H1 (cell line): Measurements from ENCODE around the gene NMD3. TPM values are rescaled to one million over a fixed set of nuclear protein-coding genes. Genes with fewer than 3 reads are reported as not detected.

Experiments used
- CTCF ChIA-PET: fragments of 300-600 bp; sonication (Branson Sonifier 250); formaldehyde crosslinking; loops from one replicate; lab custom pipeline; 2021; ENCODE audit not compliant: partially characterized antibody; lab: Charles Lee
- POLR2A ChIA-PET: fragments of 300-600 bp; sonication (Branson Sonifier 250); formaldehyde crosslinking; loops from one replicate; lab custom pipeline; 2021; ENCODE audit warnings: inconsistent platforms; ENCODE audit not compliant: partially characterized antibody; lab: Charles Lee
- DNase-seq, 2 experiments: peaks; one replicate each; pipeline versions ENCODE4 v3.0.0 to v3.0.0-alpha.2; 2010 to 2022; ENCODE audit warnings: low spot score in 2 of 2, low read depth in 1 of 2, mixed read lengths in 1 of 2
- FAIRE-seq: peaks from 2 replicates; lab custom pipeline; 2011; peaks lifted over from hg19 to GRCh38; lab: Jason Lieb, UNC
- H2AFZ ChIP-seq: 2 replicates; pipeline ENCODE4 v1.8.1; 2012; ENCODE audit warnings: low read length, inconsistent platforms
- H2AK5ac ChIP-seq: 2 replicates; pipeline ENCODE4 v1.6.1; 2013; ENCODE audit warnings: low read depth, low read length
- H2BK120ac ChIP-seq: replicated peaks from 2 replicates; pipeline ENCODE3; 2013; ENCODE audit warnings: low read depth, low read length, inconsistent platforms
- H2BK12ac ChIP-seq: 2 replicates; pipeline ENCODE4 v1.6.1; 2013; ENCODE audit warnings: low read depth, low read length
- H2BK15ac ChIP-seq: 2 replicates; pipeline ENCODE4 v1.6.1; 2013; ENCODE audit warnings: low read length
- H2BK20ac ChIP-seq: 2 replicates; pipeline ENCODE4 v1.6.1; 2013; ENCODE audit warnings: low read length
- H2BK5ac ChIP-seq: 2 replicates; pipeline ENCODE4 v1.6.1; 2013; ENCODE audit warnings: low read depth, low read length
- H3K14ac ChIP-seq: 2 replicates; pipeline ENCODE4 v1.6.1; 2013; ENCODE audit warnings: inconsistent platforms; ENCODE audit not compliant: insufficient read length
- H3K18ac ChIP-seq: 2 replicates; pipeline ENCODE4 v1.6.1; 2013; ENCODE audit warnings: low read length; ENCODE audit errors: extremely low read depth
- H3K23ac ChIP-seq: 2 replicates; pipeline ENCODE4 v1.6.1; 2013; ENCODE audit warnings: inconsistent platforms; ENCODE audit not compliant: insufficient read length
- H3K23me2 ChIP-seq: 2 replicates; pipeline ENCODE4 v1.6.1; 2013; ENCODE audit warnings: low read depth, low read length
- H3K27ac ChIP-seq: 2 replicates; pipeline ENCODE4 v1.6.1; 2011; ENCODE audit warnings: low read depth, low read length, inconsistent platforms
- H3K27me3 ChIP-seq, 4 experiments: replicated peaks in 1 of 4; 1 replicate in 1 of 4; 2 replicates in 3 of 4; pipeline versions ENCODE4 v1.6.1 to v1.8.1; 2011 to 2013; ENCODE audit warnings: low read length in 3 of 4, mild to moderate bottlenecking in 3 of 4, inconsistent platforms in 2 of 4, mixed read lengths in 2 of 4, moderate library complexity in 1 of 4; ENCODE audit not compliant: control insufficient read depth in 3 of 4, insufficient read depth in 3 of 4; ENCODE audit errors: extremely low read depth in 1 of 4
- H3K36me3 ChIP-seq, 4 experiments: 2 replicates each; pipeline versions ENCODE4 v1.6.1 to v1.8.1; 2011 to 2013; ENCODE audit warnings: mild to moderate bottlenecking in 4 of 4, low read length in 3 of 4, moderate library complexity in 2 of 4, control low read depth in 1 of 4, inconsistent platforms in 1 of 4; ENCODE audit not compliant: insufficient read depth in 4 of 4, control insufficient read depth in 2 of 4
- H3K4ac ChIP-seq: replicated peaks from 2 replicates; pipeline ENCODE3; 2013; ENCODE audit warnings: low read length, low read depth, mixed read lengths, inconsistent platforms; ENCODE audit not compliant: insufficient read length
- H3K4me1 ChIP-seq, 4 experiments: replicated peaks in 1 of 4; 1 replicate in 1 of 4; 2 replicates in 3 of 4; pipeline versions ENCODE4 v1.6.1 to v1.8.1; 2011 to 2013; ENCODE audit warnings: low read length in 3 of 4, inconsistent platforms in 2 of 4, mixed read lengths in 1 of 4; ENCODE audit not compliant: insufficient read depth in 4 of 4, control insufficient read depth in 3 of 4
- H3K4me2 ChIP-seq, 2 experiments: 2 replicates each; pipeline versions ENCODE4 v1.6.1 to v1.8.1; 2011 to 2013; ENCODE audit warnings: low read depth in 2 of 2, low read length in 2 of 2, control low read depth in 1 of 2, inconsistent platforms in 1 of 2, mild to moderate bottlenecking in 1 of 2; ENCODE audit not compliant: insufficient read depth in 1 of 2
- H3K4me3 ChIP-seq, 4 experiments: fragments of 200-600, 300-600 bp in 1 of 4; sonication (generic), shearing (Covaris generic), sonication (Bioruptor Twin) in 1 of 4; 2 replicates each; pipeline versions ENCODE4 v1.5.1 to v1.8.1; 2011 to 2016; ENCODE audit warnings: low read length in 4 of 4, low read depth in 3 of 4, control low read depth in 2 of 4, inconsistent platforms in 2 of 4, mild to moderate bottlenecking in 2 of 4, mixed read lengths in 1 of 4, moderate library complexity in 1 of 4; ENCODE audit not compliant: insufficient read depth in 2 of 4; ENCODE audit errors: extremely low read depth in 1 of 4
- H3K56ac ChIP-seq: replicated peaks from 2 replicates; pipeline ENCODE3; 2013; ENCODE audit warnings: low read depth, mild to moderate bottlenecking, mixed read lengths, low read length, inconsistent platforms; ENCODE audit not compliant: insufficient read length
- H3K79me1 ChIP-seq: 2 replicates; pipeline ENCODE4 v1.6.1; 2013; ENCODE audit warnings: low read depth, low read length, control low read depth
- H3K79me2 ChIP-seq, 2 experiments: 2 replicates each; pipeline versions ENCODE4 v1.6.1 to v1.8.1; 2012 to 2013; ENCODE audit warnings: low read length in 2 of 2, mild to moderate bottlenecking in 2 of 2, inconsistent platforms in 1 of 2; ENCODE audit not compliant: insufficient read depth in 2 of 2, control insufficient read depth in 1 of 2
- H3K9ac ChIP-seq, 4 experiments: replicated peaks in 1 of 4; 1 replicate in 1 of 4; 2 replicates in 3 of 4; pipeline versions ENCODE4 v1.6.1 to v1.8.1; 2011 to 2013; ENCODE audit warnings: low read depth in 3 of 4, low read length in 3 of 4, control low read depth in 2 of 4, mild to moderate bottlenecking in 2 of 4, moderate library complexity in 2 of 4, inconsistent platforms in 1 of 4; ENCODE audit errors: extremely low read depth in 1 of 4
- H3K9me3 ChIP-seq, 2 experiments: 2 replicates each; pipeline versions ENCODE4 v1.6.1 to v1.8.1; 2012 to 2013; ENCODE audit warnings: mild to moderate bottlenecking in 2 of 2, moderate library complexity in 2 of 2, control low read depth in 1 of 2, inconsistent platforms in 1 of 2, low read depth in 1 of 2, low read length in 1 of 2, mixed read lengths in 1 of 2; ENCODE audit not compliant: insufficient read depth in 2 of 2
- H4K20me1 ChIP-seq, 2 experiments: replicated peaks in 1 of 2; 2 replicates each; pipeline versions ENCODE3 to v1.8.1; 2011 to 2013; ENCODE audit warnings: inconsistent platforms in 2 of 2, low read length in 2 of 2, mild to moderate bottlenecking in 1 of 2; ENCODE audit not compliant: insufficient read depth in 2 of 2, control insufficient read depth in 1 of 2
- H4K5ac ChIP-seq: 2 replicates; pipeline ENCODE4 v1.6.1; 2013; ENCODE audit warnings: low read length, low read depth, mixed read lengths, inconsistent platforms; ENCODE audit not compliant: insufficient read length
- H4K8ac ChIP-seq: 2 replicates; pipeline ENCODE4 v1.8.0; 2013; ENCODE audit warnings: mild to moderate bottlenecking, moderate library complexity, low read length, inconsistent platforms; ENCODE audit not compliant: insufficient read depth; ENCODE audit errors: extremely low read depth
- H4K91ac ChIP-seq: replicated peaks from 2 replicates; pipeline ENCODE3; 2013; ENCODE audit warnings: low read length, mixed read lengths, inconsistent platforms; ENCODE audit not compliant: insufficient read length
- PHF8 ChIP-seq: fragments of 200-600 bp; sonication (generic); conservative IDR thresholded peaks from 2 replicates; pipeline ENCODE4 v1.7.1; 2012; ENCODE audit warnings: low read depth, mild to moderate bottlenecking, inconsistent platforms, low read length, moderate library complexity
- RAD21 ChIP-seq, 2 experiments: IDR thresholded peaks in 1 of 2; conservative IDR thresholded peaks in 1 of 2; 2 replicates each; pipeline ENCODE4 v1.6.1; 2011; ENCODE audit warnings: low read depth in 2 of 2, low read length in 2 of 2, improper control_type of control experiment in 1 of 2, inconsistent platforms in 1 of 2, mild to moderate bottlenecking in 1 of 2, moderate library complexity in 1 of 2
- WGBS, 2 experiments: shearing (Covaris generic) in 1 of 2; methylation state at CpG; one replicate each; pipeline versions ENCODE4 v1.1.6 to v1.1.7; 2013 to 2015; ENCODE audit warnings: low lambda C conversion rate in 2 of 2, mixed read lengths in 2 of 2, inconsistent platforms in 1 of 2, low coverage in 1 of 2, missing lambda C conversion rate in 1 of 2; ENCODE audit not compliant: insufficient replicate concordance in 2 of 2, insufficient coverage in 1 of 2, insufficient read length in 1 of 2; ENCODE audit errors: extremely low coverage in 1 of 2, missing lambda C conversion rate in 1 of 2; 5-methylcytosine and 5-hydroxymethylcytosine counted together
- polyA plus RNA-seq, 7 experiments: library from polyadenylated mRNA; depleted of rRNA in 3 of 7; stranded (reverse) in 5 of 7; unstranded in 2 of 7; fragments of >200 nt in 5 of 7; fragments of 200-250 nt in 2 of 7; gene quantifications; 1 replicate in 5 of 7; 2 replicates in 1 of 7; 4 replicates in 1 of 7; pipeline versions ENCODE4 v1.2.1 to v1.2.3, GENCODE V29; 2011 to 2013; ENCODE audit warnings: missing spikeins in 2 of 7, mixed read lengths in 2 of 7
- total RNA-seq: library from RNA; stranded (reverse); fragmentation: NEBNext Ultra II Directional; extraction: Animal tissue kit (Norgen Biotek cat#: 25700); gene quantifications from 2 replicates; pipeline ENCODE4 v1.2.1, GENCODE V29; 2021
- TF ChIP-seq, protein P1 (sequence below), 3 experiments: IDR thresholded peaks; 1 replicate in 2 of 3; 2 replicates in 1 of 3; pipeline versions ENCODE4 v1.5.1 to v1.6.1; 2011; ENCODE audit warnings: low read length in 3 of 3, mild to moderate bottlenecking in 3 of 3, inconsistent platforms in 2 of 3, low read depth in 1 of 3, moderate library complexity in 1 of 3; ENCODE audit not compliant: insufficient read depth in 1 of 3; ENCODE audit errors: control extremely low read depth in 1 of 3

NMD3 gene
- total and polyA plus RNA-seq, 2 of the 8 experiments (the other 6 are each of a cell fraction or from before 2014, with no cell fraction given): 12.1 to 64.2 TPM

DNA sequence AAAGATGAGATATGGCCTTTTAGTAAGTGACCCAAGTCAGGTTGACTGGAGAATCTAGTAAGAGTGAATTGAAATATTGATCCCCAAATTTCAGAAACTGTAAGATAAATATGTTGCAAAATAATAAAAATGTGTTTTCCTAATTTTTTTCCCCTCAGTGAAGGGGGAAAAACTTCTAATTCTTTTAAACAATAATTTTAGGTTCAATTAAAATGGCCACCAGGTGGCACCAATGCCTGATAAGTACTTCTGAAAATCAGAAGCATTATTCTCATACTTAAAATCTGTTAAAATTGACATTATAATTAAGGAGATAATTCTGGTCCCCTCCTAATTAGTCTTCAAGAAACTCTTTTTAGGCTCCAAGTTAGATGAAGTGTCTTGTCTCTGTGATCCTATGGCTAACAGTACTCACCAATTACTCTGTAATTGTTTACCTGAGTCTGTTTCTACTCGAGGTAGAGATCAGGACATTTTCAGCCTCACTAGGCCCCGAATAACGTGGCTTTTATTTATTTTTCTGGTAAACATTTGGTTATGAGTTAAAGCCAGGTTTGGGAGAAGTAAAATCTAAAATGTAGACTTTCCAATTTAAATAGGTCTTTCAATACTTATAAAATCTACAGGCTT, 52.6 kb downstream of the NMD3 start:
- H3K79me2 ChIP-seq: no peaks in the 10 kb centered on the region
- H2BK15ac ChIP-seq: no peak overlapping the region
- no peak overlapping the region for H4K91ac ChIP-seq
- H3K23ac ChIP-seq: no peak overlapping the region
- ChIA-PET POLR2A (no interaction called here), CTCF (interaction anchor here (0.7 to 5.0 kb wide), 21 partner anchors 11 to 782 kb away, joined by 3 to 61 read pairs (median 5); no protein-coding TSS in a partner anchor)
- no peak overlapping the region for H2AFZ ChIP-seq
- no peak overlapping the region for H2BK5ac ChIP-seq
- H4K20me1 ChIP-seq: no peaks in the 10 kb centered on the region
- H2BK120ac ChIP-seq: no peak overlapping the region
- H3K4ac ChIP-seq: no peak overlapping the region
- FAIRE-seq (no peak), DNase-seq (no peak)
- H2BK20ac ChIP-seq: no peak overlapping the region
- H3K14ac ChIP-seq: no peak overlapping the region
- no peak overlapping the region for H3K56ac ChIP-seq
- peaks cover 0 to 13% (median 0%) of the 10 kb centered on the region in 4 experiments; a peak in 2 of 8 replicates for H3K36me3 ChIP-seq
- no peak overlapping the region for H3K9ac ChIP-seq
- no peaks in the 10 kb centered on the region for H3K23me2 ChIP-seq
- H3K4me3 ChIP-seq: no peak overlapping the region
- peaks cover 6 to 7% of the 10 kb centered on the region in 2 experiments; a peak in 3 of 4 replicates for H3K9me3 ChIP-seq
- TF ChIP-seq, protein P1, sequence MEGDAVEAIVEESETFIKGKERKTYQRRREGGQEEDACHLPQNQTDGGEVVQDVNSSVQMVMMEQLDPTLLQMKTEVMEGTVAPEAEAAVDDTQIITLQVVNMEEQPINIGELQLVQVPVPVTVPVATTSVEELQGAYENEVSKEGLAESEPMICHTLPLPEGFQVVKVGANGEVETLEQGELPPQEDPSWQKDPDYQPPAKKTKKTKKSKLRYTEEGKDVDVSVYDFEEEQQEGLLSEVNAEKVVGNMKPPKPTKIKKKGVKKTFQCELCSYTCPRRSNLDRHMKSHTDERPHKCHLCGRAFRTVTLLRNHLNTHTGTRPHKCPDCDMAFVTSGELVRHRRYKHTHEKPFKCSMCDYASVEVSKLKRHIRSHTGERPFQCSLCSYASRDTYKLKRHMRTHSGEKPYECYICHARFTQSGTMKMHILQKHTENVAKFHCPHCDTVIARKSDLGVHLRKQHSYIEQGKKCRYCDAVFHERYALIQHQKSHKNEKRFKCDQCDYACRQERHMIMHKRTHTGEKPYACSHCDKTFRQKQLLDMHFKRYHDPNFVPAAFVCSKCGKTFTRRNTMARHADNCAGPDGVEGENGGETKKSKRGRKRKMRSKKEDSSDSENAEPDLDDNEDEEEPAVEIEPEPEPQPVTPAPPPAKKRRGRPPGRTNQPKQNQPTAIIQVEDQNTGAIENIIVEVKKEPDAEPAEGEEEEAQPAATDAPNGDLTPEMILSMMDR (IDR thresholded peaks at IDR 0.05; ENCODE audit: control extremely low read depth in 1 of 3, insufficient read depth in 1 of 3, low read depth in 1 of 3, low read length in 3 of 3): peak in 2 of 3 experiments; percentile 19 to 26; a peak in 2 of 4 replicates
- no peak for TF ChIP-seq PHF8
- peak in 1 of 2 experiments; percentile 56 for TF ChIP-seq RAD21 (IDR thresholded peaks at IDR 0.05 in 1 of 2, conservative IDR thresholded peaks at IDR 0.05 in 1 of 2; ENCODE audit: low read depth in 2 of 2, low read length in 2 of 2)
- 78% methylated on average over 3 of the region's 3 CpGs; no CpG with 5 or more reads in 1 of the 2 experiments for WGBS, 2 experiments
- no peak overlapping the region for H4K5ac ChIP-seq
- H3K27ac ChIP-seq: no peak overlapping the region
- no peak overlapping the region for H3K4me2 ChIP-seq
- H3K4me1 ChIP-seq: no peaks in the 10 kb centered on the region; a peak in 1 of 7 replicates
- H2AK5ac ChIP-seq: no peak overlapping the region
- no peak overlapping the region for H4K8ac ChIP-seq
- no peaks in the 10 kb centered on the region for H3K27me3 ChIP-seq
- H3K79me1 ChIP-seq: no peaks in the 10 kb centered on the region
- H3K18ac ChIP-seq: no peak overlapping the region
- H2BK12ac ChIP-seq: no peak overlapping the region
